Uterus (tissue), 2 donors: ENCODE results near the gene BTBD2.

Experiments
- CTCF ChIP-seq, 4 experiments: fragments of 200-600 bp in 2 of 4; fragments of 450-650 bp in 2 of 4; sonication (generic) in 2 of 4; IDR thresholded peaks; one replicate each; pipeline ENCODE4 v1.5.1; 2016 to 2019; ENCODE audit warnings: antibody characterized with exemption in 4 of 4, mild to moderate bottlenecking in 2 of 4, moderate library complexity in 1 of 4
- POLR2A ChIP-seq, 2 donors: fragments of 450-650 bp; IDR thresholded peaks; one replicate each; pipeline ENCODE4 v1.6.1; 2016; ENCODE audit warnings: antibody characterized with exemption in 2 of 2, mild to moderate bottlenecking in 1 of 2, moderate library complexity in 1 of 2

GRCh38 chr19:1936916-1937610, 78.5 kb downstream of the BTBD2 start:
- TF ChIP-seq POLR2A (IDR thresholded peaks at IDR 0.05) = no peak
- no peak for TF ChIP-seq CTCF (IDR thresholded peaks at IDR 0.05)
